OCI-LY1 (cell line): Measurements from ENCODE around the gene ABHD4.

Experiments
- EZH2 ChIP-seq: fragments of 200-600 bp; sonication (generic), shearing (Covaris generic); IDR thresholded peaks from 2 replicates; pipeline ENCODE4 v1.8.0; 2017; ENCODE audit warnings: borderline replicate concordance, mixed run types, mild to moderate bottlenecking, antibody characterized with exemption, low read length, moderate library complexity, mixed read lengths
- TF ChIP-seq, protein P1 (sequence below): fragments of 200-600 bp; sonication (generic), shearing (Covaris generic); IDR thresholded peaks from 2 replicates; pipeline ENCODE4 v1.5.1; 2017; ENCODE audit warnings: mild to moderate bottlenecking, antibody characterized with exemption, low read length, moderate library complexity, mixed read lengths

- TF ChIP-seq, protein P1, sequence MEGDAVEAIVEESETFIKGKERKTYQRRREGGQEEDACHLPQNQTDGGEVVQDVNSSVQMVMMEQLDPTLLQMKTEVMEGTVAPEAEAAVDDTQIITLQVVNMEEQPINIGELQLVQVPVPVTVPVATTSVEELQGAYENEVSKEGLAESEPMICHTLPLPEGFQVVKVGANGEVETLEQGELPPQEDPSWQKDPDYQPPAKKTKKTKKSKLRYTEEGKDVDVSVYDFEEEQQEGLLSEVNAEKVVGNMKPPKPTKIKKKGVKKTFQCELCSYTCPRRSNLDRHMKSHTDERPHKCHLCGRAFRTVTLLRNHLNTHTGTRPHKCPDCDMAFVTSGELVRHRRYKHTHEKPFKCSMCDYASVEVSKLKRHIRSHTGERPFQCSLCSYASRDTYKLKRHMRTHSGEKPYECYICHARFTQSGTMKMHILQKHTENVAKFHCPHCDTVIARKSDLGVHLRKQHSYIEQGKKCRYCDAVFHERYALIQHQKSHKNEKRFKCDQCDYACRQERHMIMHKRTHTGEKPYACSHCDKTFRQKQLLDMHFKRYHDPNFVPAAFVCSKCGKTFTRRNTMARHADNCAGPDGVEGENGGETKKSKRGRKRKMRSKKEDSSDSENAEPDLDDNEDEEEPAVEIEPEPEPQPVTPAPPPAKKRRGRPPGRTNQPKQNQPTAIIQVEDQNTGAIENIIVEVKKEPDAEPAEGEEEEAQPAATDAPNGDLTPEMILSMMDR = no peak
- no peak for TF ChIP-seq EZH2
Measured at GRCh38 chr14:22564463-22564862, 33.6 kb upstream of the ABHD4 start.
